OCI-LY7 (cell line): Measurements from ENCODE around the gene ITLN1.

Source experiments
- CTCF ChIP-seq: fragments of 200-600 bp; sonication (generic); conservative IDR thresholded peaks from 2 replicates; pipeline ENCODE4 v1.5.1; 2014; ENCODE audit warnings: mild to moderate bottlenecking, antibody characterized with exemption, low read length, moderate library complexity, mixed read lengths
- EZH2phosphoT487 ChIP-seq: fragments of 200-600 bp; sonication (generic); IDR thresholded peaks from 2 replicates; pipeline ENCODE4 v1.6.1; 2018; ENCODE audit warnings: low read depth, borderline replicate concordance, mild to moderate bottlenecking, mixed run types, antibody characterized with exemption, low read length, moderate library complexity, mixed read lengths

- TF ChIP-seq CTCF = no peak
- no peak for TF ChIP-seq EZH2phosphoT487
Measured at GRCh38 chr1:160866695-160867260, 18.2 kb downstream of the ITLN1 start.
